Coronary artery (tissue), 2 donors: ENCODE results near the gene DUSP5.

Experiments
- DNase-seq: peaks from one replicate; pipeline ENCODE4 v3.0.0-alpha.2; 2017; ENCODE audit warnings: low spot score
- H3K27ac ChIP-seq, 2 donors: fragments of 200-600 bp; sonication (generic); one replicate each; pipeline ENCODE4 v1.5.1; 2016 to 2019
- H3K4me3 ChIP-seq: fragments of 200-600 bp; sonication (generic); 2 replicates; pipeline ENCODE4 v1.5.1; 2016; ENCODE audit warnings: mild to moderate bottlenecking, moderate library complexity
- TF ChIP-seq, protein P1 (sequence below): fragments of 200-600 bp; sonication (generic); IDR thresholded peaks from one replicate; pipeline ENCODE4 v1.5.1; 2019; ENCODE audit warnings: antibody characterized with exemption

The DUSP5 gene

DNA sequence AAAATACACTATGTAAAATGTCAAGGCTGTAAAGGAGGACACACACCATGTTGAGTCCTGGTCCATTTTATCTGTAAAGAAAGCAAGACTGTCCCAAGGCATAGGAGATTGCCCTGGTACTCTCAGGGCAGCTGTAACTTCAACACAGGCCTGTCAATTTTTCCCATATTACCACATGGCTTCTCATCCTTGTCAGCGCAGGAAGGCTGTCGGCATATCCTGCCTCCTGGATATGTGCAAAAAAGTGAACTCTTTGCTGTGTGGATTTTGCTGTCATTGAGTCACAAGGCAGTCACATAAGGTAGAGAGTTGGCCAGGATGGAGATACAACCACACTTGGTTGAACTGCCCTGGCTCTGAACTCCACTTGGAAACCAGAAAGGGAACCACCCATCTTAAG is 8.7 kb downstream of the DUSP5 start:
- H3K27ac ChIP-seq, result peak overlapping the region in 1 of 2 donors; percentile 16

DNA sequence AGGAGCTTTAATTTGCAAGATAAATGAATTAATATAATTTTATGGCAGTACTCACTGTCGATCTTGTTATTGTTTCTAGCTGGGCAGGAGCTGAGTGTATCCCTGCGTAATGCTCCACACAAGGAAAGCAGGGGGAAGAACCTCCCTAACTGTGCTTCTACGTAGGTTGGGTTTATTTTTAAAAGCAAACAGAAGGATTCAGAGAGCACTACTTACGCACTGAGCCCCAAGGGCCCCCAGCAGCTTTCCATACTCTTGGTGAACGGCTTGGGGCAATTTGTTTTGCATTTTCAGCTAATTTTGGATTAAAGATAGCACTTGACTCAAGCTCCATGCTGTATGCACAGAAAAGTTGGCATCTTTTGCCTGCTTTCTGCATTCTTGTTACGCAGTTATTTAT is 9.6 kb downstream of the DUSP5 start:
- DNase-seq, result no peak
- Histone ChIP-seq H3K27ac (no peak overlapping the region), H3K4me3 (no peak overlapping the region)
- TF ChIP-seq, protein P1, sequence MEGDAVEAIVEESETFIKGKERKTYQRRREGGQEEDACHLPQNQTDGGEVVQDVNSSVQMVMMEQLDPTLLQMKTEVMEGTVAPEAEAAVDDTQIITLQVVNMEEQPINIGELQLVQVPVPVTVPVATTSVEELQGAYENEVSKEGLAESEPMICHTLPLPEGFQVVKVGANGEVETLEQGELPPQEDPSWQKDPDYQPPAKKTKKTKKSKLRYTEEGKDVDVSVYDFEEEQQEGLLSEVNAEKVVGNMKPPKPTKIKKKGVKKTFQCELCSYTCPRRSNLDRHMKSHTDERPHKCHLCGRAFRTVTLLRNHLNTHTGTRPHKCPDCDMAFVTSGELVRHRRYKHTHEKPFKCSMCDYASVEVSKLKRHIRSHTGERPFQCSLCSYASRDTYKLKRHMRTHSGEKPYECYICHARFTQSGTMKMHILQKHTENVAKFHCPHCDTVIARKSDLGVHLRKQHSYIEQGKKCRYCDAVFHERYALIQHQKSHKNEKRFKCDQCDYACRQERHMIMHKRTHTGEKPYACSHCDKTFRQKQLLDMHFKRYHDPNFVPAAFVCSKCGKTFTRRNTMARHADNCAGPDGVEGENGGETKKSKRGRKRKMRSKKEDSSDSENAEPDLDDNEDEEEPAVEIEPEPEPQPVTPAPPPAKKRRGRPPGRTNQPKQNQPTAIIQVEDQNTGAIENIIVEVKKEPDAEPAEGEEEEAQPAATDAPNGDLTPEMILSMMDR, result no peak

More for the DNA sequence above, 8.7 kb downstream of the DUSP5 start:
- DNase-seq, result no peak
- TF ChIP-seq, protein P1, result no peak
- H3K4me3 ChIP-seq, result no peak overlapping the region

DNA sequence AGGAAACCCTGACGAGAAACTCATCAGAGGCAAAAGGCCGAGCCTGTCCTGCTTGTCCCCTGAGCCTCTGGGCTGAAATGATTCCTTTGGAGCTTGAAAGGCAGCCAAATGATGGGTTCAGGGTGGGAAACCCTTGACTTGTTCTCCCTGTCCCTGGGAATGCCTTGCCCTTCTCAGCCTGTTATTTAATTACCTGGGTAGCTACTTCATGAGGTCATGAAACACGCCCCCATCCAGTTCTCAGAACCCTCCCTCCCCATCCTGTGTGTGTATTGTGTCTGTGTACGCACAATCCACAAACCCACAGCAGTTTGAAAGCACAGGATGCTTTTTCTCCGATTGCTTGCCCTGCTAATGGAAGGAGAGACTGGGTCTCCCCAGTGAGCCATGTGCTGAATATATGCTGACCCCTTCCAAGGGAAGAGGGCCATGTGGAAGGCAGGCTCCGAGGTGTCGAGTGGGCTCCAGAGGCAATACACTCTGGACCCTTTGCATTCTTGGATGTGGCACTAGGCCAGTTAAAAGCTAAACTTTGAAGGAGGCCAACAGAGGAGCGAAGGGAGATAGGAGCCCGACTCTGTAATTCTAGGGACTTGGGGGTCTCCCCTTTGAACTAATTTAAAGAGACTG is 10.6 kb downstream of the DUSP5 start:
- no peak for DNase-seq
- H3K4me3 ChIP-seq, result no peak overlapping the region
- TF ChIP-seq, protein P1, result no peak
- peak overlapping the region in 1 of 2 donors; percentile 13 for H3K27ac ChIP-seq

DNA sequence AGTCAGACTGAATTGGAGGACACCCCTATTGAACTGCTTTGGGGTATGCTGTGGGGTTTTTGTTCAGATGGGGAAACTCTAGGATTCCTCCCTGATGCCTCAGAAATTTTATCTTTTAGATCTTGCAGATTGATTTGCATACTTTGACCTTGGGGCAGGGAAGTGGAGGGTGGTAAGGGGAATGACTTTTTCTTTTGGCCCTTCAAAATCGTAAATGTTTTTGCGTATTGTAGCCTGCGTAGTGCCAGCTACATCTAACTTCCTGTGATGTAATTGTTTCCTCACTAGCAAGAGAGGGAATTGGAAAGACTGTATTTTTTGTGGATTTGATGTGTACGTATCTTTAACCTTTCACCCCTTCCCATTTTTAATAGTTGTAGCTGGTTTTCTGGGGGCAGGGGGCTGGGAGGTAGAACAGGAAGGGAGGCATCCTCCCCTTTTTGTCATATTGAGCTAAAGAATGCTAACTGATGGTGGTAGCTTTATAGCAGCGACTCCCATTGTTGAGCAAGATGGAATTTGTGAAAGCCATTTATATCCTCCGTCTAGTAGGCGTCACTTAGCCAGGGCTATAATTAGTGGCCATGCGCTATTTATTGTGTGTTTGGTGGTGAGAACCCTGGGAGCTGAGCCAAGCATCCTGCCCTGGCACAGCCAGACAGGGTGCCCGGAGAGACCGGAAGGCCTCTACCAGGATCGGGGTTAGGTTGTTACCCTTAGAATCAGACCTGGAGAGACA is 11.3 kb downstream of the DUSP5 start:
- no peak for DNase-seq
- peak overlapping the region in 1 of 2 donors; percentile 27 for H3K27ac ChIP-seq
- no peak overlapping the region for H3K4me3 ChIP-seq
- TF ChIP-seq, protein P1, result no peak

DNA sequence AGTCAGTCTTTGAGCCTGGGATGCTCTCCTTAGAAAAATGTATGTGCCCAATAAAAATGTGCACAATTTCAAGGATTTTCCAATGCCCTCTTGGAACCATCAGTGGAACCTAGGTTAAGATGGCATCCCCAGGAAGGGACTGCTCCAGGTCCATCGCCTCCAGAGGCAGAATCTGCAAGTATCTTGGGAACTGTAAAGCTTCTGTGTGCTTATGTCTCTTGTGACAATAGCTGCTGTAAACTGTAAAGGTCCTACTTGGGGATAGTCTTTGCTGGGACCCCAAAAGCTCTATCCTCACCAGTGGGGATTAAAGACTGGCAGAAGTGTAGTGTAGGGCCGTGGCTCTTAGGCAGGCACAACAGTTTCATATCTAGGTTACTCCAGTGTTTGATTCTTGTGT is 11.9 kb downstream of the DUSP5 start:
- H3K27ac ChIP-seq, result no peak overlapping the region
- DNase-seq, result no peak
- TF ChIP-seq, protein P1, result no peak
- H3K4me3 ChIP-seq, result no peak overlapping the region

DNA sequence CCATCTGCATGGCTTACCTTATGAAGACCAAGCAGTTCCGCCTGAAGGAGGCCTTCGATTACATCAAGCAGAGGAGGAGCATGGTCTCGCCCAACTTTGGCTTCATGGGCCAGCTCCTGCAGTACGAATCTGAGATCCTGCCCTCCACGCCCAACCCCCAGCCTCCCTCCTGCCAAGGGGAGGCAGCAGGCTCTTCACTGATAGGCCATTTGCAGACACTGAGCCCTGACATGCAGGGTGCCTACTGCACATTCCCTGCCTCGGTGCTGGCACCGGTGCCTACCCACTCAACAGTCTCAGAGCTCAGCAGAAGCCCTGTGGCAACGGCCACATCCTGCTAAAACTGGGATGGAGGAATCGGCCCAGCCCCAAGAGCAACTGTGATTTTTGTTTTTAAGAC is 12.4 kb downstream of the DUSP5 start:
- TF ChIP-seq, protein P1, result no peak
- no peak for DNase-seq
- H3K4me3 ChIP-seq, result no peak overlapping the region
- no peak overlapping the region for H3K27ac ChIP-seq

DNA sequence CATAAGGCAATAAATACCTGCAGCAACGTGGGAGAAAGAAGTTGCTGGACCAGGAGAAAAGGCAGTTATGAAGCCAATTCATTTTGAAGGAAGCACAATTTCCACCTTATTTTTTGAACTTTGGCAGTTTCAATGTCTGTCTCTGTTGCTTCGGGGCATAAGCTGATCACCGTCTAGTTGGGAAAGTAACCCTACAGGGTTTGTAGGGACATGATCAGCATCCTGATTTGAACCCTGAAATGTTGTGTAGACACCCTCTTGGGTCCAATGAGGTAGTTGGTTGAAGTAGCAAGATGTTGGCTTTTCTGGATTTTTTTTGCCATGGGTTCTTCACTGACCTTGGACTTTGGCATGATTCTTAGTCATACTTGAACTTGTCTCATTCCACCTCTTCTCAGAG is 13.0 kb downstream of the DUSP5 start:
- no peak overlapping the region for H3K4me3 ChIP-seq
- no peak overlapping the region for H3K27ac ChIP-seq
- TF ChIP-seq, protein P1, result no peak
- DNase-seq, result no peak
